H9 (cell line): ENCODE measurements around the gene SPHK2. TPM values are rescaled to one million over a fixed set of nuclear protein-coding genes. Genes with fewer than 3 reads are reported as not detected.

Source experiments
- DNase-seq: peaks from one replicate; pipeline ENCODE4 v3.0.0-alpha.2; 2017
- H2AFZ ChIP-seq: one replicate; pipeline ENCODE4 v1.6.1; 2013; ENCODE audit warnings: mild to moderate bottlenecking, low read length, control low read depth, moderate library complexity
- H2AK5ac ChIP-seq: 2 replicates; pipeline ENCODE4 v1.6.1; 2013; ENCODE audit warnings: low read length, control low read depth, mixed read lengths; ENCODE audit not compliant: insufficient read length
- H2BK120ac ChIP-seq: one replicate; pipeline ENCODE4 v1.6.1; 2013; ENCODE audit warnings: low read depth, mild to moderate bottlenecking, low read length, control low read depth, inconsistent platforms; ENCODE audit not compliant: poor library complexity, severe bottlenecking
- H2BK12ac ChIP-seq: 2 replicates; pipeline ENCODE4 v1.6.1; 2013; ENCODE audit warnings: low read length, control low read depth, mixed read lengths, low read depth; ENCODE audit not compliant: insufficient read length
- H2BK15ac ChIP-seq: 2 replicates; pipeline ENCODE4 v1.6.1; 2013; ENCODE audit warnings: low read depth, low read length, control low read depth
- H2BK20ac ChIP-seq: one replicate; pipeline ENCODE4 v1.6.1; 2013; ENCODE audit warnings: low read depth, mild to moderate bottlenecking, low read length, control low read depth, inconsistent platforms; ENCODE audit not compliant: poor library complexity, severe bottlenecking
- H2BK5ac ChIP-seq: 2 replicates; pipeline ENCODE4 v1.6.1; 2013; ENCODE audit warnings: low read length, control low read depth, mixed read lengths; ENCODE audit not compliant: insufficient read length
- H3K14ac ChIP-seq: 2 replicates; pipeline ENCODE4 v1.6.1; 2013; ENCODE audit warnings: low read length, control low read depth; ENCODE audit not compliant: insufficient read depth
- H3K18ac ChIP-seq: 2 replicates; pipeline ENCODE4 v1.6.1; 2013; ENCODE audit warnings: low read depth, mild to moderate bottlenecking, mixed read lengths, low read length, control low read depth; ENCODE audit not compliant: insufficient read length
- H3K23ac ChIP-seq: 2 replicates; pipeline ENCODE4 v1.6.1; 2013; ENCODE audit warnings: low read length, control low read depth, mixed read lengths, low read depth; ENCODE audit not compliant: insufficient read length
- H3K23me2 ChIP-seq: 2 replicates; pipeline ENCODE4 v1.6.1; 2013; ENCODE audit warnings: low read depth, mild to moderate bottlenecking, mixed read lengths, low read length, control low read depth; ENCODE audit not compliant: insufficient read length, poor library complexity, severe bottlenecking
- H3K27ac ChIP-seq: 2 replicates; pipeline ENCODE4 v1.5.1; 2013; ENCODE audit warnings: low read length, control low read depth, mixed read lengths, low read depth; ENCODE audit not compliant: insufficient read length
- H3K27me3 ChIP-seq: 2 replicates; pipeline ENCODE4 v1.6.1; 2013; ENCODE audit warnings: low read length, control low read depth, inconsistent platforms; ENCODE audit not compliant: insufficient read depth
- H3K4ac ChIP-seq: 2 replicates; pipeline ENCODE4 v1.6.1; 2013; ENCODE audit warnings: low read depth, mild to moderate bottlenecking, control low read depth, inconsistent platforms, low read length, moderate library complexity
- H3K4me1 ChIP-seq: 2 replicates; pipeline ENCODE4 v1.6.1; 2013; ENCODE audit warnings: low read length, control low read depth, inconsistent platforms; ENCODE audit not compliant: insufficient read depth
- H3K4me2 ChIP-seq: 2 replicates; pipeline ENCODE4 v1.6.1; 2013; ENCODE audit warnings: low read length, control low read depth, mixed read lengths; ENCODE audit not compliant: insufficient read length, insufficient read depth
- H3K56ac ChIP-seq: 2 replicates; pipeline ENCODE4 v1.6.1; 2013; ENCODE audit warnings: low read depth, mild to moderate bottlenecking, mixed read lengths, low read length, control low read depth; ENCODE audit not compliant: insufficient read length
- H3K79me1 ChIP-seq: 2 replicates; pipeline ENCODE4 v1.6.1; 2013; ENCODE audit warnings: low read depth, mild to moderate bottlenecking, moderate library complexity, low read length, control low read depth, inconsistent platforms; ENCODE audit not compliant: insufficient read depth, poor library complexity, severe bottlenecking
- H3K79me2 ChIP-seq: 2 replicates; pipeline ENCODE4 v1.6.1; 2013; ENCODE audit warnings: low read length, control low read depth, inconsistent platforms; ENCODE audit not compliant: insufficient read depth
- H3K9ac ChIP-seq: 2 replicates; pipeline ENCODE4 v1.6.1; 2013; ENCODE audit warnings: low read length, control low read depth, mixed read lengths; ENCODE audit not compliant: insufficient read length; ENCODE audit errors: extremely low read depth
- H3K9me3 ChIP-seq: one replicate; pipeline ENCODE4 v1.6.1; 2013; ENCODE audit warnings: low read depth, low read length, inconsistent platforms; ENCODE audit not compliant: control insufficient read depth
- H3T11ph ChIP-seq: one replicate; pipeline ENCODE4 v1.6.1; 2013; ENCODE audit warnings: mild to moderate bottlenecking, low read length, control low read depth, inconsistent platforms
- H4K20me1 ChIP-seq: one replicate; pipeline ENCODE4 v1.6.1; 2013; ENCODE audit not compliant: control insufficient read depth, insufficient read length, insufficient read depth
- H4K5ac ChIP-seq: 2 replicates; pipeline ENCODE4 v1.6.1; 2013; ENCODE audit warnings: low read depth, mild to moderate bottlenecking, mixed read lengths, low read length, control low read depth; ENCODE audit not compliant: insufficient read length
- H4K8ac ChIP-seq: replicated peaks from 2 replicates; pipeline ENCODE4 v1.6.1; 2013; ENCODE audit warnings: low read length, control low read depth, mixed read lengths, low read depth; ENCODE audit not compliant: insufficient read length
- H4K91ac ChIP-seq: 2 replicates; pipeline ENCODE4 v1.6.1; 2013; ENCODE audit warnings: low read depth, mild to moderate bottlenecking, moderate library complexity, mixed read lengths, low read length, control low read depth; ENCODE audit not compliant: insufficient read length
- H3K27ac Mint-ChIP-seq, 3 experiments: 2 replicates in 2 of 3; 3 replicates in 1 of 3; pipeline ENCODE4 v1.8.0; 2020 to 2021; ENCODE audit warnings: mixed read lengths in 3 of 3, mild to moderate bottlenecking in 1 of 3, moderate library complexity in 1 of 3
- H3K27me3 Mint-ChIP-seq: 2 replicates; pipeline ENCODE4 v1.8.0; 2021; ENCODE audit warnings: low read depth, mild to moderate bottlenecking, moderate library complexity, mixed read lengths
- H3K36me3 Mint-ChIP-seq, 3 experiments: 2 replicates in 2 of 3; 3 replicates in 1 of 3; pipeline ENCODE4 v1.8.0; 2020 to 2021; ENCODE audit warnings: low read depth in 3 of 3, mixed read lengths in 3 of 3; ENCODE audit not compliant: insufficient read depth in 1 of 3
- H3K4me1 Mint-ChIP-seq, 2 experiments: 2 replicates each; pipeline ENCODE4 v1.8.0; 2020; ENCODE audit warnings: mixed read lengths in 2 of 2
- H3K4me3 Mint-ChIP-seq, 2 experiments: 2 replicates in 1 of 2; 3 replicates in 1 of 2; pipeline ENCODE4 v1.8.0; 2020 to 2021; ENCODE audit warnings: mild to moderate bottlenecking in 2 of 2, mixed read lengths in 2 of 2, moderate library complexity in 1 of 2
- H3K9me3 Mint-ChIP-seq, 2 experiments: 2 replicates in 1 of 2; 3 replicates in 1 of 2; pipeline ENCODE4 v1.8.0; 2020; ENCODE audit warnings: mild to moderate bottlenecking in 2 of 2, mixed read lengths in 2 of 2, moderate library complexity in 1 of 2
- CTCF ChIP-seq: fragments of 200-600 bp; sonication (generic); conservative IDR thresholded peaks from 3 replicates; pipeline ENCODE4 v1.8.0; 2021; ENCODE audit warnings: antibody characterized with exemption, mild to moderate bottlenecking
- WGBS: extraction: QIAGEN DNeasy Blood & Tissue Kit; methylation state at CpG from one replicate; pipeline ENCODE4 v1.1.7; 2013; ENCODE audit warnings: missing lambda C conversion rate, low lambda C conversion rate, mixed read lengths; ENCODE audit not compliant: insufficient read length; ENCODE audit errors: extremely low coverage; 5-methylcytosine and 5-hydroxymethylcytosine counted together
- total RNA-seq: library from RNA; stranded (reverse); gene quantifications from 2 replicates; pipeline ENCODE4 v1.2.1, GENCODE V29; 2021

The SPHK2 gene
- total RNA-seq, 1 experiment from 2014 or later = 57.2 TPM

- Histone ChIP-seq H2AK5ac (no peak overlapping the region), H2AFZ (no peak overlapping the region), H2BK12ac (peak overlapping the region; percentile 17), H3K23me2 (peaks cover 16% of the 10 kb centered on the region), H3K14ac (peak overlapping the region; percentile 79; the same call in 1 of the 2 replicates), H4K5ac (peak overlapping the region; percentile 35), H3K56ac (no peak overlapping the region), H3K27me3 (no peaks in the 10 kb centered on the region), H3K9ac (peak overlapping the region; percentile 80), H4K91ac (no peak overlapping the region), H3K9me3 (no peaks in the 10 kb centered on the region), H3K27ac (peak overlapping the region; percentile 15), H3K79me2 (peaks cover 18% of the 10 kb centered on the region), H3K18ac (peak overlapping the region; percentile 80), H3K4me1 (peaks cover 3% of the 10 kb centered on the region; the same call in 1 of the 2 replicates), H3K23ac (no peak overlapping the region), H3K4me2 (peak overlapping the region; percentile 75), H2BK20ac (no peak overlapping the region), H4K20me1 (no peaks in the 10 kb centered on the region), H3K79me1 (peaks cover 4% of the 10 kb centered on the region), H3T11ph (no peak overlapping the region), H4K8ac (no peak overlapping the region), H3K4ac (no peak overlapping the region), H2BK120ac (no peak overlapping the region), H2BK15ac (no peak overlapping the region), H2BK5ac (no peak overlapping the region)
- Mint-ChIP-seq H3K36me3 (peaks cover 35 to 52% (median 50%) of the 10 kb centered on the region in 3 experiments), H3K27me3 (no peaks in the 10 kb centered on the region; the same call in 1 of the 2 replicates), H3K9me3 (no peaks in the 10 kb centered on the region; a peak in 1 of 5 replicates), H3K27ac (peak overlapping the region; percentile 96 to 100 (median 99)), H3K4me1 (peaks cover 40 to 50% of the 10 kb centered on the region in 2 experiments), H3K4me3 (peak overlapping the region; percentile 97 to 99)
- WGBS = no CpG with 5 or more reads among the region's 6 CpGs
- DNase-seq = peak; percentile 30
- 0 out of 3 replicates have a peak, but pooled peaks have one; percentile 9 for TF ChIP-seq CTCF
Observed at GRCh38 chr19:48619692-48620585, 633 bp downstream of the SPHK2 start.
